HEK293 (cell line): Measurements from ENCODE around the gene THBD.

ENCODE experiments used
- CTCF ChIA-PET: fragments of 350-600 bp; formaldehyde crosslinking; extraction: SDS; loops from one replicate; lab custom pipeline; 2021; ENCODE audit warnings: antibody characterized with exemption; lab: Yijun Ruan, JAX
- POLR2A ChIA-PET: fragments of 300-600 bp; formaldehyde crosslinking; extraction: SDS; loops from one replicate; lab custom pipeline; 2020; ENCODE audit warnings: antibody characterized with exemption, inconsistent platforms; lab: Yijun Ruan, JAX
- H3K27ac ChIP-seq: fragments of 200-500 bp; sonication (Bioruptor generic); 2 replicates; pipeline ENCODE4 v1.5.1; 2014; ENCODE audit warnings: low read depth, low read length, control low read depth, inconsistent platforms; ENCODE audit errors: extremely low read depth
- H3K36me3 ChIP-seq, 2 experiments: fragments of 200-500 bp in 1 of 2; sonication (Bioruptor generic) in 1 of 2; 1 replicate in 1 of 2; 2 replicates in 1 of 2; pipeline ENCODE4 v1.5.1; 2014 to 2017; ENCODE audit warnings: inconsistent platforms in 2 of 2, low read length in 2 of 2; ENCODE audit not compliant: control insufficient read depth in 2 of 2, insufficient read depth in 1 of 2
- H3K4me1 ChIP-seq: fragments of 200-500 bp; sonication (Bioruptor generic); 2 replicates; pipeline ENCODE4 v1.5.1; 2014; ENCODE audit warnings: mild to moderate bottlenecking, low read length, inconsistent platforms; ENCODE audit not compliant: control insufficient read depth, insufficient read depth
- H3K4me3 ChIP-seq: 2 replicates; pipeline ENCODE4 v1.5.1; 2011; ENCODE audit warnings: low read depth, mild to moderate bottlenecking, control low read depth, low read length, moderate library complexity
- H3K9me3 ChIP-seq: fragments of 200-500 bp; sonication (Bioruptor generic); 2 replicates; pipeline ENCODE4 v1.5.1; 2014; ENCODE audit warnings: low read depth, low read length, inconsistent platforms; ENCODE audit not compliant: control insufficient read depth, insufficient read depth
- BCL11A ChIP-seq: fragments of 450-650 bp; formaldehyde crosslinking; IDR thresholded peaks from 2 replicates; pipeline ENCODE4 v1.5.1; 2016; ENCODE audit warnings: low read depth, missing biosample characterization, missing genetic modification characterization
- GLIS1 ChIP-seq: fragments of 450-650 bp; formaldehyde crosslinking; IDR thresholded peaks from 2 replicates; pipeline ENCODE4 v1.5.1; 2016; ENCODE audit warnings: missing biosample characterization, missing genetic modification characterization
- GLIS2 ChIP-seq: fragments of 450-650 bp; formaldehyde crosslinking; IDR thresholded peaks from 2 replicates; pipeline ENCODE4 v1.5.1; 2016; ENCODE audit warnings: missing biosample characterization, missing genetic modification characterization
- OSR2 ChIP-seq: fragments of 450-650 bp; formaldehyde crosslinking; IDR thresholded peaks from 2 replicates; pipeline ENCODE4 v1.5.1; 2016; ENCODE audit warnings: missing biosample characterization, missing genetic modification characterization
- ZFP41 ChIP-seq: fragments of 450-650 bp; formaldehyde crosslinking; IDR thresholded peaks from 2 replicates; pipeline ENCODE4 v1.5.1; 2016; ENCODE audit warnings: missing biosample characterization, missing genetic modification characterization, borderline replicate concordance
- ZNF37A ChIP-seq: fragments of 450-650 bp; IDR thresholded peaks from 2 replicates; pipeline ENCODE4 v1.5.1; 2018; ENCODE audit warnings: missing biosample characterization, missing genetic modification characterization
- ZNF416 ChIP-seq: fragments of 450-650 bp; formaldehyde crosslinking; IDR thresholded peaks from 2 replicates; pipeline ENCODE4 v1.5.1; 2016; ENCODE audit warnings: missing biosample characterization, missing genetic modification characterization
- ZNF548 ChIP-seq: fragments of 450-650 bp; formaldehyde crosslinking; IDR thresholded peaks from 2 replicates; pipeline ENCODE4 v1.5.1; 2016; ENCODE audit warnings: missing biosample characterization, missing genetic modification characterization
- ZNF629 ChIP-seq: fragments of 450-650 bp; formaldehyde crosslinking; IDR thresholded peaks from 2 replicates; pipeline ENCODE4 v1.5.1; 2017; ENCODE audit warnings: missing biosample characterization, missing genetic modification characterization
- TF ChIP-seq, protein P1 (sequence below): fragments of 450-650 bp; formaldehyde crosslinking; IDR thresholded peaks from 2 replicates; pipeline ENCODE4 v1.5.1; 2016; ENCODE audit warnings: missing biosample characterization, missing genetic modification characterization
- TF ChIP-seq, protein P2 (sequence below): fragments of 450-650 bp; formaldehyde crosslinking; IDR thresholded peaks from 2 replicates; pipeline ENCODE4 v1.5.1; 2016; ENCODE audit warnings: missing biosample characterization, missing genetic modification characterization
- TF ChIP-seq, protein P3 (sequence below): IDR thresholded peaks from 2 replicates; pipeline ENCODE4 v1.6.1; 2011; ENCODE audit warnings: mild to moderate bottlenecking, low read depth, low read length, borderline replicate concordance
- TF ChIP-seq, protein P4 (sequence below): fragments of 450-650 bp; formaldehyde crosslinking; IDR thresholded peaks from 2 replicates; pipeline ENCODE4 v1.5.1; 2016; ENCODE audit warnings: missing biosample characterization, missing genetic modification characterization
- TF ChIP-seq, protein P5 (sequence below): fragments of 450-650 bp; formaldehyde crosslinking; IDR thresholded peaks from 2 replicates; pipeline ENCODE4 v1.5.1; 2016; ENCODE audit warnings: missing biosample characterization, missing genetic modification characterization, low read depth

The THBD gene

DNA sequence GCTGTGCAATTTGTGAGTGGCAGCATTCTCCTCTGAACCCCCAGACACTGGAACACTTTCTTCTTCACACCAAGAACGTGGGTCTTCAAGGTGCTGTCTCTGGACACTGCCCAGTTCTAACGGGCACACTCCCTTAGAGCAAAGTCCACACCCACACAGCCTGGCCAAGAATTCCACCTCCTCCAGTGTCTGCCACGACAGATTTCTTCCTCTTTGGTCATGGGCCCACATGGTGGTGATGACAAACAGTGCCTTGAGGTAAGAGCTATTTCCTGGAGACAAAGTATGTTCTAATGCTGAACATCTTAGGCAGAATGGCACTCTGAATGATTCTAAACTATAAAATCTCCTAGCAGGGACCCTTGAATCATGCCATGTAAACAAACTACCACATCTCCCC is 39.8 kb downstream of the THBD start (continued):
- TF ChIP-seq, protein P1, sequence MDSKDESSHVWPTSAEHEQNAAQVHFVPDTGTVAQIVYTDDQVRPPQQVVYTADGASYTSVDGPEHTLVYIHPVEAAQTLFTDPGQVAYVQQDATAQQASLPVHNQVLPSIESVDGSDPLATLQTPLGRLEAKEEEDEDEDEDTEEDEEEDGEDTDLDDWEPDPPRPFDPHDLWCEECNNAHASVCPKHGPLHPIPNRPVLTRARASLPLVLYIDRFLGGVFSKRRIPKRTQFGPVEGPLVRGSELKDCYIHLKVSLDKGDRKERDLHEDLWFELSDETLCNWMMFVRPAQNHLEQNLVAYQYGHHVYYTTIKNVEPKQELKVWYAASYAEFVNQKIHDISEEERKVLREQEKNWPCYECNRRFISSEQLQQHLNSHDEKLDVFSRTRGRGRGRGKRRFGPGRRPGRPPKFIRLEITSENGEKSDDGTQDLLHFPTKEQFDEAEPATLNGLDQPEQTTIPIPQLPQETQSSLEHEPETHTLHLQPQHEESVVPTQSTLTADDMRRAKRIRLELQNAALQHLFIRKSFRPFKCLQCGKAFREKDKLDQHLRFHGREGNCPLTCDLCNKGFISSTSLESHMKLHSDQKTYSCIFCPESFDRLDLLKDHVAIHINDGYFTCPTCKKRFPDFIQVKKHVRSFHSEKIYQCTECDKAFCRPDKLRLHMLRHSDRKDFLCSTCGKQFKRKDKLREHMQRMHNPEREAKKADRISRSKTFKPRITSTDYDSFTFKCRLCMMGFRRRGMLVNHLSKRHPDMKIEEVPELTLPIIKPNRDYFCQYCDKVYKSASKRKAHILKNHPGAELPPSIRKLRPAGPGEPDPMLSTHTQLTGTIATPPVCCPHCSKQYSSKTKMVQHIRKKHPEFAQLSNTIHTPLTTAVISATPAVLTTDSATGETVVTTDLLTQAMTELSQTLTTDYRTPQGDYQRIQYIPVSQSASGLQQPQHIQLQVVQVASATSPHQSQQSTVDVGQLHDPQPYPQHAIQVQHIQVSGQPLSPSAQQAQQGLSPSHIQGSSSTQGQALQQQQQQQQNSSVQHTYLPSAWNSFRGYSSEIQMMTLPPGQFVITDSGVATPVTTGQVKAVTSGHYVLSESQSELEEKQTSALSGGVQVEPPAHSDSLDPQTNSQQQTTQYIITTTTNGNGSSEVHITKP (tag by site-specific recombination) = no peak
- TF ChIP-seq, protein P2, sequence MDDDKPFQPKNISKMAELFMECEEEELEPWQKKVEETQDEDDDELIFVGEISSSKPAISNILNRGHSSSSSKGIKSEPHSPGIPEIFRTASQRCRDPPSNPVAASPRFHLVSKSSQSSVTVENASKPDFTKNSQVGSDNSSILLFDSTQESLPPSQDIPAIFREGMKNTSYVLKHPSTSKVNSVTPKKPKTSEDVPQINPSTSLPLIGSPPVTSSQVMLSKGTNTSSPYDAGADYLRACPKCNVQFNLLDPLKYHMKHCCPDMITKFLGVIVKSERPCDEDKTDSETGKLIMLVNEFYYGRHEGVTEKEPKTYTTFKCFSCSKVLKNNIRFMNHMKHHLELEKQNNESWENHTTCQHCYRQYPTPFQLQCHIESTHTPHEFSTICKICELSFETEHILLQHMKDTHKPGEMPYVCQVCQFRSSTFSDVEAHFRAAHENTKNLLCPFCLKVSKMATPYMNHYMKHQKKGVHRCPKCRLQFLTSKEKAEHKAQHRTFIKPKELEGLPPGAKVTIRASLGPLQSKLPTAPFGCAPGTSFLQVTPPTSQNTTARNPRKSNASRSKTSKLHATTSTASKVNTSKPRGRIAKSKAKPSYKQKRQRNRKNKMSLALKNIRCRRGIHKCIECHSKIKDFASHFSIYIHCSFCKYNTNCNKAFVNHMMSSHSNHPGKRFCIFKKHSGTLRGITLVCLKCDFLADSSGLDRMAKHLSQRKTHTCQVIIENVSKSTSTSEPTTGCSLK (tag by site-specific recombination) = no peak

DNA sequence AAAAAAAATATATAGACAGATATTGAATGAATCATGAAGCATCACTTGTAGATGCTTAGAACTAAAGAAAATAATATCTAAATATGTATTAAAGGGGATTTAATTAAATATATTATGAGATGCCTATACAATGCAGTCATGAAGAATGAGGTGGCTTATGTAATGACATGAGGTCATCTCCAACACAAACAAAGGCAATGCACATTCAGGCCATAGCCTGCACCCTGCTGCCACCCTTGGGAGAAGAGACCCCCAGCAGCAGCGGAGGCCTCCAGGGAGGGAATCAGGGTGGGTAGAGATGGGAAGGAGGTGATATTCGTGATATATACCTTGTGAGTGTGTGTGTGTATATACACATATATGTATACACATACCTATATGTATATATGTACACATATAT is 40.8 kb downstream of the THBD start:
- POLR2A ChIA-PET = no interaction called here
- CTCF ChIA-PET = interaction anchor here (0.7 kb wide), 1 partner anchor 227 kb away, joined by 3 read pairs; no protein-coding TSS in a partner anchor

DNA sequence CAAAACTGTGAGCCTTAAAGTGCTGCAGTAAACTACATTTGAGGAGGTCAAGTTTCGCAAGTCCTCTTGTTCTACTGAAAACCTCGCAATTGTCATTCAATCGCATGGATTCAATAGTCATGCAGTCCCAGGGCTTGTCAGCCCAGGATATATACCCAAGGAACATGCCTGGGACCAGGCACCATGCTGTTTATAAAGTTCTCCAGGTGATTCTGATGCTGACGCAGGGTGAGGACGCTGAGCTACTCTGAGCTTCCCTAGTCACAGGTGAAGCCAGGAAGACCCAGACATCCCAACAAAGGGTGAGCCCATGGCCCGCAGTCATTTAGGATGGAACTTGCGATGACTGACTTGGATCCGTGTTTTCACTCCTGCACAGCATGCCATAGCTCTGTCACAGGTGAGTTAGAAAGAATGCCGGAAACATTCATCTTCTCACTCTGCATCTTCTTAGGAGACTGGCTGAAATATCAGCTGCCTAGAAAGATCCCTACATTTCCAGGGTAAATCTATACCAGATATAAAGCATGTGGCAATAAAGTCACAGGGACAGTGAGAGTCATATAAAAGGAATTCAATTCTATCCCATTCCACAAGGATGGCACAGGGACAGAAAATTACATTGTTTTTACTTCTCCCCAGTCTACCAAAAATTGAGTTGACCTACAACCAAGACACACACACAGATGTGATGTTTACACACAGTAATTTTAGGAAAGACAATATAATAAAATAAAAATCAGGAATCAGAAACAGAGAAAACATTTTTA is 41.4 kb downstream of the THBD start:
- H3K36me3 ChIP-seq = no peaks in the 10 kb centered on the region
- H3K9me3 ChIP-seq = no peaks in the 10 kb centered on the region
- no peak overlapping the region for H3K4me3 ChIP-seq
- ChIA-PET POLR2A (no interaction called here), CTCF (no interaction called here)
- H3K27ac ChIP-seq = no peak overlapping the region
- no peaks in the 10 kb centered on the region for H3K4me1 ChIP-seq
- TF ChIP-seq, protein P3, sequence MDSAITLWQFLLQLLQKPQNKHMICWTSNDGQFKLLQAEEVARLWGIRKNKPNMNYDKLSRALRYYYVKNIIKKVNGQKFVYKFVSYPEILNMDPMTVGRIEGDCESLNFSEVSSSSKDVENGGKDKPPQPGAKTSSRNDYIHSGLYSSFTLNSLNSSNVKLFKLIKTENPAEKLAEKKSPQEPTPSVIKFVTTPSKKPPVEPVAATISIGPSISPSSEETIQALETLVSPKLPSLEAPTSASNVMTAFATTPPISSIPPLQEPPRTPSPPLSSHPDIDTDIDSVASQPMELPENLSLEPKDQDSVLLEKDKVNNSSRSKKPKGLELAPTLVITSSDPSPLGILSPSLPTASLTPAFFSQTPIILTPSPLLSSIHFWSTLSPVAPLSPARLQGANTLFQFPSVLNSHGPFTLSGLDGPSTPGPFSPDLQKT = no peak
- no peak for TF ChIP-seq OSR2 (tag by site-specific recombination)
- TF ChIP-seq ZNF548 (tag by site-specific recombination) = no peak
- TF ChIP-seq, protein P1 (tag by site-specific recombination) = no peak
- no peak for TF ChIP-seq ZNF416 (tag by site-specific recombination)
- no peak for TF ChIP-seq ZNF37A (tag by site-specific recombination)
- TF ChIP-seq, protein P4, sequence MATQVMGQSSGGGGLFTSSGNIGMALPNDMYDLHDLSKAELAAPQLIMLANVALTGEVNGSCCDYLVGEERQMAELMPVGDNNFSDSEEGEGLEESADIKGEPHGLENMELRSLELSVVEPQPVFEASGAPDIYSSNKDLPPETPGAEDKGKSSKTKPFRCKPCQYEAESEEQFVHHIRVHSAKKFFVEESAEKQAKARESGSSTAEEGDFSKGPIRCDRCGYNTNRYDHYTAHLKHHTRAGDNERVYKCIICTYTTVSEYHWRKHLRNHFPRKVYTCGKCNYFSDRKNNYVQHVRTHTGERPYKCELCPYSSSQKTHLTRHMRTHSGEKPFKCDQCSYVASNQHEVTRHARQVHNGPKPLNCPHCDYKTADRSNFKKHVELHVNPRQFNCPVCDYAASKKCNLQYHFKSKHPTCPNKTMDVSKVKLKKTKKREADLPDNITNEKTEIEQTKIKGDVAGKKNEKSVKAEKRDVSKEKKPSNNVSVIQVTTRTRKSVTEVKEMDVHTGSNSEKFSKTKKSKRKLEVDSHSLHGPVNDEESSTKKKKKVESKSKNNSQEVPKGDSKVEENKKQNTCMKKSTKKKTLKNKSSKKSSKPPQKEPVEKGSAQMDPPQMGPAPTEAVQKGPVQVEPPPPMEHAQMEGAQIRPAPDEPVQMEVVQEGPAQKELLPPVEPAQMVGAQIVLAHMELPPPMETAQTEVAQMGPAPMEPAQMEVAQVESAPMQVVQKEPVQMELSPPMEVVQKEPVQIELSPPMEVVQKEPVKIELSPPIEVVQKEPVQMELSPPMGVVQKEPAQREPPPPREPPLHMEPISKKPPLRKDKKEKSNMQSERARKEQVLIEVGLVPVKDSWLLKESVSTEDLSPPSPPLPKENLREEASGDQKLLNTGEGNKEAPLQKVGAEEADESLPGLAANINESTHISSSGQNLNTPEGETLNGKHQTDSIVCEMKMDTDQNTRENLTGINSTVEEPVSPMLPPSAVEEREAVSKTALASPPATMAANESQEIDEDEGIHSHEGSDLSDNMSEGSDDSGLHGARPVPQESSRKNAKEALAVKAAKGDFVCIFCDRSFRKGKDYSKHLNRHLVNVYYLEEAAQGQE (tag by site-specific recombination) = no peak

More for the DNA sequence above, 40.8 kb downstream of the THBD start:
- Histone ChIP-seq H3K9me3 (no peaks in the 10 kb centered on the region), H3K27ac (no peak overlapping the region), H3K4me3 (no peak overlapping the region), H3K4me1 (no peaks in the 10 kb centered on the region), H3K36me3 (no peaks in the 10 kb centered on the region)
- TF ChIP-seq GLIS2 (tag by site-specific recombination) (peak; percentile 24; the same call in 1 of the 2 replicates), ZFP41 (tag by site-specific recombination) (no peak), BCL11A (tag by site-specific recombination) (no peak), GLIS1 (peak; percentile 69), ZNF629 (tag by site-specific recombination) (peak; percentile 45)
- TF ChIP-seq, protein P5, sequence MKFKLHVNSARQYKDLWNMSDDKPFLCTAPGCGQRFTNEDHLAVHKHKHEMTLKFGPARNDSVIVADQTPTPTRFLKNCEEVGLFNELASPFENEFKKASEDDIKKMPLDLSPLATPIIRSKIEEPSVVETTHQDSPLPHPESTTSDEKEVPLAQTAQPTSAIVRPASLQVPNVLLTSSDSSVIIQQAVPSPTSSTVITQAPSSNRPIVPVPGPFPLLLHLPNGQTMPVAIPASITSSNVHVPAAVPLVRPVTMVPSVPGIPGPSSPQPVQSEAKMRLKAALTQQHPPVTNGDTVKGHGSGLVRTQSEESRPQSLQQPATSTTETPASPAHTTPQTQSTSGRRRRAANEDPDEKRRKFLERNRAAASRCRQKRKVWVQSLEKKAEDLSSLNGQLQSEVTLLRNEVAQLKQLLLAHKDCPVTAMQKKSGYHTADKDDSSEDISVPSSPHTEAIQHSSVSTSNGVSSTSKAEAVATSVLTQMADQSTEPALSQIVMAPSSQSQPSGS (tag by site-specific recombination) = 0 out of 2 replicates have a peak, but pooled peaks have one; percentile 8
